ENCODE measurements around the gene SLC16A3.

The SLC16A3 gene

DNA sequence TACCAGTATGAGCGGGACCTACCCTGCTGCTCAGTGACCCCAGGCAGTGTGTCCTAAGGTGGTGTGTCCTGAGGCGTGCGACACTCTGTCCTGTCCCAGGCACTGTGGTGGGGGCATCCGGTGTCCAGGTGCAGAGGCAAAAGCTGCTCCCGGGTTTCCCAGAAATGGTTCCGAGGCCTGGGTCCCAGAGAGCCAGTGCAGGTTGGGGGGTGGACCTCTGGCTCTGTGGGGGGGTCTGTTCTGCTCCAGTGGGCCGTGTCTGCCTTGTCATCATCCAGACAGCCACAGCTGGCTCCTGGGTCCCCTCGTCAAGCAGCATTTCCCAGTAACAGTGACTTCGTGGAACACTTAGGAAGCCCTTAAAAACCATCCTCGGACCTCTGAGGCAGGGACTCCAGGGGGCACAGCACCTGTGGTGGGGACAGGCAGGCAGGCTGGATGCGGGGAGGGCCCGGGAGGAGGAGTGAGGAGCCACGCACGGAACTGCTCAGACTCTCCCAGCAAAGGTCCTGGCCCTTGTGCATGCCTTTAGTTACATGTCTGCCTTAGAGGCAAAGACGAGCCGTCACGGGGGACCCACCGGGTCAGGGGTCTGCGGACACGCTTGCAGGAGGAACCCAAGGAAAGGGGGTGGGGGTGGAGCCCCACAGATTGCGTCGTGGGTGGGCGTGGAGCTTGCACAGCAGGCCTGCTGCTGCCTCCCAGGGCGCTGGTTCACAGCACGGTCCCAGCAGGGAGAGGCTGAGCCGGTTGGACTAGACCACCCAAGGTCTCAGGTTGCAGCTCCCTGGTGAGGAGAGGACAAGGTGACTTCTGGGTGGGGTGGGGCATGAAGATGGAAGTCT lies 5.6 kb downstream of the SLC16A3 start:
- TF ChIP-seq, protein P1, sequence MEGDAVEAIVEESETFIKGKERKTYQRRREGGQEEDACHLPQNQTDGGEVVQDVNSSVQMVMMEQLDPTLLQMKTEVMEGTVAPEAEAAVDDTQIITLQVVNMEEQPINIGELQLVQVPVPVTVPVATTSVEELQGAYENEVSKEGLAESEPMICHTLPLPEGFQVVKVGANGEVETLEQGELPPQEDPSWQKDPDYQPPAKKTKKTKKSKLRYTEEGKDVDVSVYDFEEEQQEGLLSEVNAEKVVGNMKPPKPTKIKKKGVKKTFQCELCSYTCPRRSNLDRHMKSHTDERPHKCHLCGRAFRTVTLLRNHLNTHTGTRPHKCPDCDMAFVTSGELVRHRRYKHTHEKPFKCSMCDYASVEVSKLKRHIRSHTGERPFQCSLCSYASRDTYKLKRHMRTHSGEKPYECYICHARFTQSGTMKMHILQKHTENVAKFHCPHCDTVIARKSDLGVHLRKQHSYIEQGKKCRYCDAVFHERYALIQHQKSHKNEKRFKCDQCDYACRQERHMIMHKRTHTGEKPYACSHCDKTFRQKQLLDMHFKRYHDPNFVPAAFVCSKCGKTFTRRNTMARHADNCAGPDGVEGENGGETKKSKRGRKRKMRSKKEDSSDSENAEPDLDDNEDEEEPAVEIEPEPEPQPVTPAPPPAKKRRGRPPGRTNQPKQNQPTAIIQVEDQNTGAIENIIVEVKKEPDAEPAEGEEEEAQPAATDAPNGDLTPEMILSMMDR (IDR thresholded peaks at IDR 0.05; ENCODE audit: insufficient read depth, low read depth, low read length, missing control alignments): no peak
- H3K4me3 ChIP-seq (ENCODE audit: low read depth, low read length): no peak overlapping the region
- no peak for DNase-seq (ENCODE audit: low read depth)

DNA sequence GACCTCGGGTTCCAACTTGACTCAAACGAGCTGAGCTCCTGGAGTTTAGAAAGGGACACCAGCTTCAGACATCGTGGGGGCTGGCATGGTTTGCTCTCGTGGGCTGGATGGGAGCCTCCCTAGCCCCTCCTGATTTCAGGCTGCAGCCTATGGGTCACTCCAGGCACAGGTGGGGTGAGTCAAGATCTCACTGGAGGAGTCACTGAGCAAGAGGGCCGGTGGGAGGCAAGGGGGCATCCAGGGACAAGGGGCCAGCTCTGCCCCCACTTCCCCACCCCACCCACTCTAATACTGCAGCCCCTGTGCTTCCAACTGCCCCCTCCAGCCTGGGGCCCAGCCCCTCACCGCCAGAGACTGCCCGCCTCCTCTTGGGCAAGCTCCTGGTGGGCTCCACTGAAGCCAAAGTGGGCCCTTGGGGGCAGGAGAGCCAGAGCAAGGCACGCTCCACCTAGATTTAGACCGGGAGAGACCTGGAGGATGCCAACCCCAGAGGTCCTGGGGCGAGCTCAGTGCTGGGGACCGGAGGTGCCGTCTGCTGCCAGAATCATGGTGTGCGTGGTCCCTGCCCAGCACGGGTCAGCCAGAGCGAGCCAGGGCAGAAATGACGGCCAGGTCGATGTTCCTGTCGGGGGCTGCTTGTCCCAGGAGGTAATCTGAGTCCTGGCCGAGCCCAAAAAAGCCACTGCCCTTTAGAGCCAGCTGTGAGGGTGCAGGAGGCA lies 6.4 kb downstream of the SLC16A3 start:
- no peak for DNase-seq (ENCODE audit: low read depth)
- H3K4me3 ChIP-seq (ENCODE audit: low read depth, low read length): no peak overlapping the region
- TF ChIP-seq, protein P1 (IDR thresholded peaks at IDR 0.05; ENCODE audit: insufficient read depth, low read depth, low read length, missing control alignments): no peak

DNA sequence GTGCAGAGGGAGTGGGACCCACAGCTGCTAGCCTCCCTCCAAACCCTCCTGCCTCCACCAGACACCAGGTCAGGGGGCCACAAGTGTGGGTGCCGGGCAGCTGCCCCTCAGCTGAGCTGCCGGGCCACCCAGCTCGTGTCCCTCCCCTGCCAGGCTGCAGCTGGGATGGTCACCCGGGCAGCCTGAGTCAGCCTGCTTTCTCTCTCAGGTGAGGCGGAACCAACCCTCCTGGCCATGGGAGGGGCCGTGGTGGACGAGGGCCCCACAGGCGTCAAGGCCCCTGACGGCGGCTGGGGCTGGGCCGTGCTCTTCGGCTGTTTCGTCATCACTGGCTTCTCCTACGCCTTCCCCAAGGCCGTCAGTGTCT lies 6.9 kb downstream of the SLC16A3 start:
- no peak for DNase-seq (ENCODE audit: low read depth)
- no peak overlapping the region for H3K4me3 ChIP-seq (ENCODE audit: low read depth, low read length)
- TF ChIP-seq, protein P1 (IDR thresholded peaks at IDR 0.05; ENCODE audit: insufficient read depth, low read depth, low read length, missing control alignments): no peak

DNA sequence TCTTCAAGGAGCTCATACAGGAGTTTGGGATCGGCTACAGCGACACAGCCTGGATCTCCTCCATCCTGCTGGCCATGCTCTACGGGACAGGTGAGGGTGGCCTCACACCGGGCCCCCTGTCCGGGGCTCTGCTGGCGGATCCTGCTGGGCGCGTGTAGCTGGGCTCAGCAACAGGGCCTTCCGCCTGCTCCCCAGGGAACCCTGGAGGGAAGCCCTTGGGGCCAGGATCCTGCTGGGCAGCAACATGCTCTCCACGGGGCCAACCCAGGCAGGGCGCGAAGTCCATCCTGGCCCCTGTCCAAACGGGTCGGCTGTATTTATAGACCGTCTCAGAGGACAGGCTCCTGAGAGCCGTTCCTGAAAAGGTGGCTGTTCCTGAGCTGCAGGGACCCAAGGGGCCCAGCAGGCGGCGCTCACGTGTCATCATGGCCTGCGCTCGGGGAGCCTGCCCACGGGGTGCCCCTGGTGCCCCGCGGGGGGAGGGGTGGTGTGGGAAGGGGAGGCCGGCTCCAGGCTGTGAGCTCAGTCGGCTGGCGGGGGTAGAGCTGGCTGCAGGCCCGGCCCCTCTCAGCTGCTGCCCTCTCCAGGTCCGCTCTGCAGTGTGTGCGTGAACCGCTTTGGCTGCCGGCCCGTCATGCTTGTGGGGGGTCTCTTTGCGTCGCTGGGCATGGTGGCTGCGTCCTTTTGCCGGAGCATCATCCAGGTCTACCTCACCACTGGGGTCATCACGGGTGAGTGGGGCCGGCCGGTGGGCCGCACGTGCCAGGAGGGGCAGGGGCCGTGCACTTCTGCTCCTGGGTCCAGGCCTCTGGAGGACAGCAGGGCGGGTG lies 7.5 kb downstream of the SLC16A3 start:
- DNase-seq (ENCODE audit: low read depth): peak; percentile 62
- H3K4me3 ChIP-seq (ENCODE audit: low read depth, low read length): no peak overlapping the region
- TF ChIP-seq, protein P1 (IDR thresholded peaks at IDR 0.05; ENCODE audit: insufficient read depth, low read depth, low read length, missing control alignments): peak; percentile 82

DNA sequence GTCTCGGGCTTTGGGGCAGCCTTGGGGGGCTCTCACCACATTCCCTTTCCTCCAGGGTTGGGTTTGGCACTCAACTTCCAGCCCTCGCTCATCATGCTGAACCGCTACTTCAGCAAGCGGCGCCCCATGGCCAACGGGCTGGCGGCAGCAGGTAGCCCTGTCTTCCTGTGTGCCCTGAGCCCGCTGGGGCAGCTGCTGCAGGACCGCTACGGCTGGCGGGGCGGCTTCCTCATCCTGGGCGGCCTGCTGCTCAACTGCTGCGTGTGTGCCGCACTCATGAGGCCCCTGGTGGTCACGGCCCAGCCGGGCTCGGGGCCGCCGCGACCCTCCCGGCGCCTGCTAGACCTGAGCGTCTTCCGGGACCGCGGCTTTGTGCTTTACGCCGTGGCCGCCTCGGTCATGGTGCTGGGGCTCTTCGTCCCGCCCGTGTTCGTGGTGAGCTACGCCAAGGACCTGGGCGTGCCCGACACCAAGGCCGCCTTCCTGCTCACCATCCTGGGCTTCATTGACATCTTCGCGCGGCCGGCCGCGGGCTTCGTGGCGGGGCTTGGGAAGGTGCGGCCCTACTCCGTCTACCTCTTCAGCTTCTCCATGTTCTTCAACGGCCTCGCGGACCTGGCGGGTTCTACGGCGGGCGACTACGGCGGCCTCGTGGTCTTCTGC lies 8.4 kb downstream of the SLC16A3 start:
- TF ChIP-seq, protein P1 (IDR thresholded peaks at IDR 0.05; ENCODE audit: insufficient read depth, low read depth, low read length, missing control alignments): no peak
- no peak for DNase-seq (ENCODE audit: low read depth)
- no peak overlapping the region for H3K4me3 ChIP-seq (ENCODE audit: low read depth, low read length)

DNA sequence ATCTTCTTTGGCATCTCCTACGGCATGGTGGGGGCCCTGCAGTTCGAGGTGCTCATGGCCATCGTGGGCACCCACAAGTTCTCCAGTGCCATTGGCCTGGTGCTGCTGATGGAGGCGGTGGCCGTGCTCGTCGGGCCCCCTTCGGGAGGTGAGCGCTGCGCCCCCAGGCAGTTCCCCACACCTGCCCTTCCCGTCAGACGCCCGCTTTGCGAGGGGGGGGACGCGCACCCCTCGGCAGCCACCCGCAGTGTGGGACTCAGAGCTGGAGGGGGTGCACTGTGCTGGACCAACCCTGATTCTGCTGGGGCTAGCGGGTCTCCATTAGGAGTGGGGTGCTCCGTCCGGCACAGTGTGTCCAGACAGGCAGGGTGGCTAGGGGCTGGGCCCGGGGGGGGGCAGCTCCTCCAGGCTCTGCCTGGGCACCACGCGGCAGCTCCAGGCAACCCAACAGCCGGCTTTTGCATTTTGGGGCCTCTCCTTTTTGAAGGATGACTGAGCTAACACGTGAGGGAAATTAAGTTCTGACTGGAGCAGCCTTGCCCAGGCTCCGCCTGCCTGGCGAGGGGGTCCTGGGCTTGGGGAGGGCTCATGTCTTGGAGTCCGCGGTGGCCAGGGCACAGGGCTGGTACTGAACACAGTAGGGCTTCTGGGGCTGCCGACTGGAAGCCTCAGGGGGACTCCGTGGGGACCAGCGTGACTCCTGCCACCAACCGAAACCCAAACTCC lies 9.1 kb downstream of the SLC16A3 start:
- H3K4me3 ChIP-seq (ENCODE audit: low read depth, low read length): no peak overlapping the region
- DNase-seq (ENCODE audit: low read depth): no peak
- TF ChIP-seq, protein P1 (IDR thresholded peaks at IDR 0.05; ENCODE audit: insufficient read depth, low read depth, low read length, missing control alignments): no peak
